ENCODE measurements around the gene SLC2A1.

GRCh38 chr1:42931911-42932422 lies 26.7 kb downstream of the SLC2A1 start:
- no peak for TF ChIP-seq CTCF (IDR thresholded peaks at IDR 0.05; ENCODE audit: low read depth, low read length)
- TF ChIP-seq EZH2phosphoT487 (IDR thresholded peaks at IDR 0.05; ENCODE audit: low read depth): no peak

Data from OCI-LY3 (cell line).